HG03575 (cell line): Measurements from ENCODE around the gene SLC26A8.
"Not testable (repeated sequence)": the region's sequence is repeated elsewhere in the genome, so short reads cannot be mapped to it uniquely, and the experiment has no call there.

ENCODE experiments used
- ATAC-seq: cut with Tn5 transposase; IDR thresholded peaks from one replicate; pipeline ENCODE4 v1.9.1; 2021; ENCODE audit not compliant: unreplicated experiment, insufficient number of reproducible peaks, low FRiP score; ENCODE audit errors: extremely low read depth

The SLC26A8 gene

DNA sequence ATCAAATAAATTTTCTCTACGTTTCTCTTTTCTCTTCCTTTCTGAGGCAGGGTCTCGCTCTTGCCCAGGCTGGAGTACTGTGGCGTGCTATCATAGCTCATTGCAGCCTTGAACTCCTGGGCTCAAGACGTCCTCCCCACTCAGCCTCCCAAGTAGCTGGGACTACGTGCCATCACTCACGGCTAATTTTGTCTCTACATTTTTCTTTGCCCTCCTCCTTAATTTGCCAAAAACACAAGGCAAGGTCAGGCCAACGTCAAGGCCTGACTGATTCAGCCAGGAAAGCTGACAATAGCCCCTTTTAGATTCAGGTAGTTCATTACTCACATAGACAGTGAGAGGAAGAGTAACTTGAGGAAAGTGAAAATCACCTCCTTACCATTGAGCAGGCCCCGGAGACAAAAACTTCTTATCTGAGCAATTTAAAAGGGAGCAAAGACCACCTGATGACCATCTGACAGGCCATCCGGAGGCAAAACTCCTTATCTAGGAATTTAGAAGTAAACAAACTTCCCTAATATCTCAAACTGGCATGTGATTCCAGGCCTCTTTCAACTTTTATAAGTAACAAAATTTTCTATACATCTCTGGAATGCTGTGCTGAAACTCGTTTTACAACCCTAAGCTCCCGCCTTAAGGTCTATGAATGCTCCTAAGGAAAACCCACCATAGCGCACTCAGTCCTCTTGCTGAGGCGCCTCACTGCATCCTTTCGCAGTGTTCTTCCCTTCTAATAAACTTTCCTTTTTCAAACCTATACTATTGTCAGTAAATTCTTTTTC, 61.5 kb downstream of the SLC26A8 start:
- ATAC-seq: no peak

DNA sequence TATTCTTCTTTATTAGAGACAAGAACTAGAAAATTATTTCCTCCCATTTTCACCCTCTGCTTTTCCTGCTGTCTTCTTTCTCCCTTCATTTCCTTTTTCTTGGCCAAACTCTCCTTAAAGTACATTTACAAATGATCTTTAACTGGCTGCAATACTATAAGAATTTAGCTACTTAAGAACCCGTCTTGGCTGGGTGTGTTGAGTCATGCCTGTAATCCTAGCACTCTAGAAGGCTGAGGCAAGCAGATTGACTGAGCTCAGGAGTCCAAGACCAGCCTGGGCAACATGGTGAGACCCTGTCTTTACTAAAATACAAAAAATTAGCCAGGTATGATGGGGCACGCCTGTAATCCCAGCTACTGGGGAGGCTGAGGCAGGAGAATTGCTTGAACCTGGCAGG, 64.3 kb downstream of the SLC26A8 start:
- no peak for ATAC-seq

GRCh38 chr6:35955970-35956369, 68.5 kb downstream of the SLC26A8 start:
- ATAC-seq: no peak

DNA sequence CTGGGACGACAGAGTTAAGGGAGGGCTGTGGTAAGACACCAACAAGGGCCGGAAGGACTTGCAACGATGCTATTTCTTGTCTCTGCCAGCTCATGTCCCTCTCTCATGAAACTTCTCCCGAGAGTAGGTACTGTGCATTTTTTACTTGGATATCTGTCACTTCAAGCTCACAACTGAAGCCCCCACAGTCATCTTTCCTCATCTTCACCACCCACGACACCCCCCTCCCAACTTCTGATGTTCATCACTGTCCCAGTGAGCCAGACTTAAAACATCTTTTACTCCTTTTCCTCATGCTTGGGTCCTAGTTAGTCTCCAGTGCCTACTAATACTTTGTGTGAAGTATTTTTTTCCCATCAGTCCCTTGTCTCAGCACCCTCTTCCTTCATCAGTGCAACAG, 68.9 kb downstream of the SLC26A8 start:
- ATAC-seq: no peak

- no peak for ATAC-seq
Observed at GRCh38 chr6:35955071-35955470, 69.4 kb downstream of the SLC26A8 start.

DNA sequence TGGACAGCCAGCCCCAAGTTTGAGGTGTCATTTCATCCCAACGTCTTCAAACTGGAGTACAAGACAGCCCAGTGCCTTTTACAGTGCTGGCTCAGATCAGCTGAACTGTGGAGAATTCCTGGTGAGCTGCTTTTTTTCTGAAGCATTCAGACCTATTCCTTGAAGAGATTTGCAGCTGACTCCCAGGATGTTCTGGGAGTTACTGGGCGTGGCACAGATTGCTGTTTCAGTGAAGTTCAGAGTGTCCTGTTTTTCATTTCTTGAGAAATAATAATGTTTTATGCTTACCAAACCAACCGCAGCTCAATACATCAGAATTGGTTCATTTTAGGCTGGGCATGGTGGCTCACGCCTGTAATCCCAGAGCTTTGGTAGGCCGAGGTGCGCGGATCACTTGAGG, 70.1 kb downstream of the SLC26A8 start:
- ATAC-seq: no peak

GRCh38 chr6:35948725-35949124, 75.7 kb downstream of the SLC26A8 start:
- no peak for ATAC-seq

GRCh38 chr6:35945650-35946025, 78.8 kb downstream of the SLC26A8 start:
- ATAC-seq: no peak

DNA sequence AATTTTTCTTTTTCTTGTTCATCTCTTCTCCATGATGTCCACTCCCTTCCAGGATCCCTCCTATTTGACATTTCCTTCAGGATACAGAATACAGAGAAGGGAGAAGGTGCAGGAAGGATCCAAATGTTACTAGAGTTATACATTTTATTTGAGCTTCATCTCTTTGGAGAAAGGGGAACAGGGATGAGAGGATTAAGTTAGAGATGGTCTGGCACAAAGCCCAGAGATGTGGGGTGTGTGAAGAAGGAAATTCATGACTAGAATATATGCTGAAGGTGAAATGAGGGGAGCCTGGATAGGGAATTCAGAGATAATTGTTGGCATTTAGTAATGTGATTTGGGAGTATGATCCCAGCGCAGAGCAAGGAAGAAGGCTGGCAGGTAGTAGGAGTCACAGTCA, 81.1 kb downstream of the SLC26A8 start:
- ATAC-seq: no peak

- ATAC-seq: no peak
Observed at GRCh38 chr6:35942355-35942754, 82.1 kb downstream of the SLC26A8 start.

- not testable (repeated sequence) for ATAC-seq
Observed at GRCh38 chr6:35941170-35941569, 83.3 kb downstream of the SLC26A8 start.

GRCh38 chr6:35940014-35940413, 84.4 kb downstream of the SLC26A8 start:
- ATAC-seq: not testable (repeated sequence)

DNA sequence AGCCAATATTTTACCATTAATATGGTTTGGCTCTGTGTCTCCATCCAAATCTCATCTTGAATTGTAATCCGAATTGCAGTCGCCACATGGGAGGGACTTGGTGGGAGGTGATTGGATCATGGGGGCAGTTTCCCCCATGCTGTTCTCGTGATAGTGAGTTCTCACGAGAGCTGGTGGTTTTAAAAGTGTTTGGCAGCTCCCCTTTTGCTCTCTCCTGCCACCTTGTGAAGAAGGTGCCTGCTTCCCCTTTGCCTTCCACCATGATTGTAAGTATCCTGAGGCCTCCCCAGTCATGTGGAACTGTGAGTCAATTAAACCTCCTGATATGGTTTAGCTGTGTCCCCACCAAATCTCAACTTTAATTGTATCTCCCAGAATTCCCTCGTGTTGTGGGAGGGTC, 85.2 kb downstream of the SLC26A8 start:
- ATAC-seq: not testable (repeated sequence)

GRCh38 chr6:35936681-35937359, 87.6 kb downstream of the SLC26A8 start:
- no peak for ATAC-seq

- ATAC-seq: no peak
Observed at GRCh38 chr6:35935469-35935868, 89.0 kb downstream of the SLC26A8 start.

- no peak for ATAC-seq
Observed at GRCh38 chr6:35933844-35934243, 90.6 kb downstream of the SLC26A8 start.

- ATAC-seq: not testable (repeated sequence)
Observed at GRCh38 chr6:35931873-35932272, 92.6 kb downstream of the SLC26A8 start.

- no peak for ATAC-seq
Observed at GRCh38 chr6:35931120-35931561, 93.3 kb downstream of the SLC26A8 start.

DNA sequence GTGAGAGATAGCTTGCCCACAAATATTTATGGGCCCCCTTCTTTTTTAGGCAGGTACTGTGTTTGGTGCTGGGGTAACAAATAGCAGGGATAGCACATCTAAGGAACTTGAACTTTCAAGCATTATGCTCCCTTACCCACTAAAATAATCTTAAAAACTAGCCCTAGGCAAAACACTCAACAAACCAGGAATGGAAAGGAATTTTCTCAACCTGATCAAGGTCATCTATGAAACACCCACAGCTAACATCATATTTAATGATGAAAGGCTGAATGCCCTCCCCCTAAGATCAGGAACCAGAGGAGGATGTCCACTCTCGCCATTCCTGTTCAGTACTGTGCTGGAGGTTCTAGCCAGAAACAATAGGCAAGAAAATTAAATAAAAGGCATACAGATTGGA, 94.8 kb downstream of the SLC26A8 start:
- no peak for ATAC-seq

DNA sequence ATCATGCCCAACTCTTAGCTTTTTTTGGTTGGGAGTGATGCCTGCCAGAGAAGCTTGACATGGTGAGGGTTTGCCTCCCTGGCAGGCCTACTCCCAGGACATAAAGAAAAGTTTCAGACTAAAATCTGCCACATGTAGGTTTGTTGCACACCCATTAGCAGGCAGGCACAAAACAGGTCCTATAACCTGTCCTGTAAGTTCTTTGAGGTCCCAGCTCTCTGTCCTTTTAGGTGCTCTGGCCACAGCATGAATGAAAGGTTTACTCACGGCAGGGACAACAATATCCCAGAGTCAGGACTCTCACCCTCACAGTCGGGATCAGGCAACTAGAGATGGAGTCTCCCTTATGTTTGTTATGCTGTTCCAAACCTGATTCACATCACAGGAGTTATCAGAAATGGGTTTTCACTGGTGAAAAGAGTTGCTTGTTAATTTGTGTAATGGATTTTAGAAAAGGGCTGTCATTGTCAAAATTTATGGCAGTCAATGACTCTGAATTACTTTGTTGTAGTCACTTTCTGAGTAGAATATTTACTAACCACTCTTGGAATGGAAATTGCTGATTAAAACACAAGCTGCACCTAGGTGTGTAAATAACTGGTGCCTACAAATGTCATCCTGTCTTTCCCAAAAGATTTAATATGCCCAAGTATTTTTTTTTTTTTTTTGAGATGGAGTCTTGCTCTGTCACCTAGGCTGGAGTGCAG, 97.8 kb downstream of the SLC26A8 start:
- ATAC-seq: no peak
